Osteoblast (primary cell): ENCODE results near the gene UTP4. TPM values are rescaled to one million over a fixed set of nuclear protein-coding genes. Genes with fewer than 3 reads are reported as not detected.
A peak's percentile ranks its signal among the peaks of the same experiment; 100 is the strongest.

ENCODE experiments used
- DNase-seq: peaks from one replicate; pipeline ENCODE4 v3.0.0; 2011; ENCODE audit warnings: low spot score, mixed read lengths; ENCODE audit not compliant: insufficient read length; ENCODE audit errors: missing footprints
- H2AFZ ChIP-seq: 2 replicates; pipeline ENCODE4 v1.6.0; 2011; ENCODE audit warnings: mild to moderate bottlenecking, low read length
- H3K27ac ChIP-seq: 2 replicates; pipeline ENCODE4 v1.5.1; 2011; ENCODE audit warnings: mild to moderate bottlenecking, low read depth, low read length, moderate library complexity
- H3K27me3 ChIP-seq: 2 replicates; pipeline ENCODE4 v1.6.0; 2012; ENCODE audit warnings: mild to moderate bottlenecking, control low read depth, inconsistent platforms, low read length, moderate library complexity; ENCODE audit not compliant: insufficient read depth
- H3K36me3 ChIP-seq: 2 replicates; pipeline ENCODE4 v1.5.1; 2011; ENCODE audit warnings: mild to moderate bottlenecking, low read length, control low read depth, moderate library complexity; ENCODE audit not compliant: insufficient read depth
- H3K4me1 ChIP-seq: 2 replicates; pipeline ENCODE4 v1.5.1; 2011; ENCODE audit warnings: mild to moderate bottlenecking, low read length, control low read depth, moderate library complexity; ENCODE audit not compliant: insufficient read depth
- H3K4me2 ChIP-seq: 2 replicates; pipeline ENCODE4 v1.6.0; 2011; ENCODE audit warnings: mild to moderate bottlenecking, low read length; ENCODE audit not compliant: insufficient read depth
- H3K4me3 ChIP-seq: fragments of 200-600 bp; sonication (generic); 3 replicates; pipeline ENCODE4 v1.5.1; 2012; ENCODE audit warnings: mild to moderate bottlenecking, low read length, inconsistent platforms; ENCODE audit not compliant: insufficient read depth
- H3K79me2 ChIP-seq: 2 replicates; pipeline ENCODE4 v1.6.0; 2012; ENCODE audit warnings: mild to moderate bottlenecking, low read length, control low read depth, inconsistent platforms; ENCODE audit not compliant: insufficient read depth
- H3K9me3 ChIP-seq: 2 replicates; pipeline ENCODE4 v1.5.1; 2011; ENCODE audit warnings: low read depth, low read length, control low read depth
- H4K20me1 ChIP-seq: 2 replicates; pipeline ENCODE4 v1.6.0; 2012; ENCODE audit warnings: mild to moderate bottlenecking, low read length, control low read depth; ENCODE audit not compliant: insufficient read depth
- CTCF ChIP-seq: IDR thresholded peaks from 2 replicates; pipeline ENCODE4 v1.5.1; 2011; ENCODE audit warnings: mild to moderate bottlenecking, low read depth, low read length, moderate library complexity; ENCODE audit errors: extremely low read depth
- total RNA-seq: library from RNA; depleted of rRNA; stranded (reverse); fragments of >200 nt; gene quantifications from 2 replicates; pipeline ENCODE4 v1.2.3, GENCODE V29; 2012

Gene UTP4
- total RNA-seq, 1 donor: 17.4 TPM

GRCh38 chr16:69093974-69094373, 38.5 kb upstream of the UTP4 start:
- H3K4me2 ChIP-seq: no peak overlapping the region
- H2AFZ ChIP-seq: no peak overlapping the region
- H3K79me2 ChIP-seq: no peaks in the 10 kb centered on the region
- DNase-seq: no peak
- H4K20me1 ChIP-seq: no peaks in the 10 kb centered on the region
- H3K36me3 ChIP-seq: no peaks in the 10 kb centered on the region
- H3K27ac ChIP-seq: no peak overlapping the region
- H3K4me3 ChIP-seq: no peak overlapping the region
- TF ChIP-seq CTCF: no peak
- H3K27me3 ChIP-seq: no peaks in the 10 kb centered on the region
- no peaks in the 10 kb centered on the region for H3K4me1 ChIP-seq
- H3K9me3 ChIP-seq: no peaks in the 10 kb centered on the region

GRCh38 chr16:69094501-69094900, 37.9 kb upstream of the UTP4 start:
- H3K27me3 ChIP-seq: peaks cover under 1% of the 10 kb centered on the region
- H3K36me3 ChIP-seq: no peaks in the 10 kb centered on the region
- DNase-seq: no peak
- TF ChIP-seq CTCF: no peak
- H3K4me1 ChIP-seq: no peaks in the 10 kb centered on the region
- H4K20me1 ChIP-seq: no peaks in the 10 kb centered on the region
- H3K9me3 ChIP-seq: no peaks in the 10 kb centered on the region
- H3K27ac ChIP-seq: no peak overlapping the region
- no peak overlapping the region for H3K4me2 ChIP-seq
- no peaks in the 10 kb centered on the region for H3K79me2 ChIP-seq
- H3K4me3 ChIP-seq: no peak overlapping the region
- H2AFZ ChIP-seq: no peak overlapping the region

GRCh38 chr16:69095193-69095592, 37.3 kb upstream of the UTP4 start:
- DNase-seq: no peak
- Histone ChIP-seq H3K27ac (no peak overlapping the region), H4K20me1 (no peaks in the 10 kb centered on the region), H3K4me3 (no peak overlapping the region), H3K79me2 (no peaks in the 10 kb centered on the region), H3K4me1 (peaks cover 6% of the 10 kb centered on the region), H3K4me2 (no peak overlapping the region), H3K27me3 (peaks cover 5% of the 10 kb centered on the region), H3K36me3 (no peaks in the 10 kb centered on the region), H2AFZ (no peak overlapping the region), H3K9me3 (no peaks in the 10 kb centered on the region)
- no peak for TF ChIP-seq CTCF

GRCh38 chr16:69100071-69100691, 32.3 kb upstream of the UTP4 start:
- H3K27me3 ChIP-seq: peaks cover 5% of the 10 kb centered on the region
- peaks cover 8% of the 10 kb centered on the region for H3K4me1 ChIP-seq
- peak overlapping the region; percentile 54 for H3K4me3 ChIP-seq
- H3K27ac ChIP-seq: no peak overlapping the region
- H3K4me2 ChIP-seq: peak overlapping the region; percentile 71
- no peaks in the 10 kb centered on the region for H4K20me1 ChIP-seq
- DNase-seq: no peak
- H3K79me2 ChIP-seq: no peaks in the 10 kb centered on the region
- H2AFZ ChIP-seq: peak overlapping the region; percentile 76
- TF ChIP-seq CTCF: no peak
- no peaks in the 10 kb centered on the region for H3K36me3 ChIP-seq
- no peaks in the 10 kb centered on the region for H3K9me3 ChIP-seq
